ENCODE data around the gene KCNJ13. TPM values are rescaled to one million over a fixed set of nuclear protein-coding genes. Genes with fewer than 3 reads are reported as not detected.

The KCNJ13 gene
- total RNA-seq, 1 experiment from 2014 or later, result 0.59 TPM

DNA sequence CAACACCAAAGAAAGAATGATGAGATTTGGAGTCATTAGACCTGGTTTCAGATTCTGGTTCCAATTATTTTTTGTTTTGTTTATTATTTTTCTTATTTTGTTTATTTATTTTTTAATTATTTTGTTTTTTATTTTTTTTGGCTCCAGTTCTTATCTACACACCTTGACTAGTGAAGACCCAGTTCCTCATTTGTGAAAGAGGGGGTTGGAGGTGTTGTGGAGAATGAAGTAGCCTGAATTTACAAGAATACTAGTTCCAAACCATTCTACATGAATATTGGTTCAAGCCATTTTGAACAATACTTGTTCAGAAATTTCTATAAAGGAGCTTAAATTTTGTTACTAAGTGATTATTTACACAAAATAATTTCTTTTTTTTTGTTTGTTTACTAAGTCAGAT, 6.9 kb upstream of the KCNJ13 start:
- no peaks in the 10 kb centered on the region for H3K27me3 Mint-ChIP-seq (ENCODE audit: insufficient read depth, unreplicated experiment)
- Histone ChIP-seq H3K4me3 (ENCODE audit: low read depth, low read length) (no peak overlapping the region), H3K36me3 (ENCODE audit: control insufficient read depth, insufficient read depth, low read length) (no peaks in the 10 kb centered on the region), H3K9me3 (no peaks in the 10 kb centered on the region), H3K27me3 (replicated peaks; ENCODE audit: control insufficient read depth, insufficient read depth, low read length) (no peaks in the 10 kb centered on the region), H3K4me1 (peaks cover 7% of the 10 kb centered on the region; the same call in 1 of the 2 replicates)
- H3K9me3 Mint-ChIP-seq (ENCODE audit: unreplicated experiment), result no peaks in the 10 kb centered on the region
- BruUV-seq (replicated peaks), result no TSS peak
- no peak overlapping the region for H3K4me3 Mint-ChIP-seq (ENCODE audit: unreplicated experiment)
- POLR2A ChIA-PET, result no interaction called here
- no peak overlapping the region for H3K27ac Mint-ChIP-seq (ENCODE audit: unreplicated experiment)
- H3K36me3 Mint-ChIP-seq (ENCODE audit: insufficient read depth, unreplicated experiment), result peaks cover 19% of the 10 kb centered on the region
- intact Hi-C loops (cut with micrococcal nuclease; ENCODE audit: unreplicated experiment), result no loop called here
- CTCF ChIA-PET, result no interaction called here
- no peak for DNase-seq
- H3K4me1 Mint-ChIP-seq (ENCODE audit: low read depth, unreplicated experiment), result peaks cover 6% of the 10 kb centered on the region
- no peak for TF ChIP-seq CTCF (IDR thresholded peaks at IDR 0.05; ENCODE audit: insufficient read depth in 1 of 2, low read depth in 1 of 2, low read length in 1 of 2, severe bottlenecking in 1 of 2, unreplicated experiment in 1 of 2)

- CTCF ChIA-PET, result no interaction called here
- H3K27me3 ChIP-seq (replicated peaks; ENCODE audit: control insufficient read depth, insufficient read depth, low read length), result no peaks in the 10 kb centered on the region
These were observed 5.4 kb upstream of the KCNJ13 start for GRCh38 chr2:232781765-232782164.

DNA sequence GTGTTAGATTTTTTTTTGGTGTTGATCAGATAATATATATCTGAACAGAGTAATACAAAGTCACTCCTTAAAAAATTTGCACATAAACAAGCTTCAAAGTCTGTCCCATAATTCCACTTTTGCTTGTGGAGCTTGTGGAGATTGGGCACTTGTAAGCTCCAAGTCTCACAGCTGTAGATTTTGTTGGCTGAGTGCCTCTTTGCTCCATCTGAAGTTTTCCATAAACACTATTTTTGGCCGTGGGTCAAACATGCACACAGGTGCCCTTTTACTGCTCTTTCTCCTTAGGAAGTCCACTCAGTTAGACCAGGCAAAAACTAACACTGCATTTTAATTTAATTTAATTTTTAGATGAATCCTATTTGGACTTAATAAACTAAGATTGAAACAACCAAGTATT, 3.6 kb upstream of the KCNJ13 start:
- CTCF ChIA-PET, result no interaction called here
- Mint-ChIP-seq H3K36me3 (ENCODE audit: insufficient read depth, unreplicated experiment) (peaks cover 7% of the 10 kb centered on the region), H3K27me3 (ENCODE audit: insufficient read depth, unreplicated experiment) (no peaks in the 10 kb centered on the region), H3K27ac (ENCODE audit: unreplicated experiment) (no peak overlapping the region), H3K4me1 (ENCODE audit: low read depth, unreplicated experiment) (peaks cover 13% of the 10 kb centered on the region), H3K9me3 (ENCODE audit: unreplicated experiment) (no peaks in the 10 kb centered on the region), H3K4me3 (ENCODE audit: unreplicated experiment) (no peak overlapping the region)
- POLR2A ChIA-PET, result no interaction called here
- no peak for TF ChIP-seq CTCF (IDR thresholded peaks at IDR 0.05; ENCODE audit: insufficient read depth in 1 of 2, low read depth in 1 of 2, low read length in 1 of 2, severe bottlenecking in 1 of 2, unreplicated experiment in 1 of 2)
- no peak for DNase-seq
- intact Hi-C loops (cut with micrococcal nuclease; ENCODE audit: unreplicated experiment), result no loop called here
- Histone ChIP-seq H3K4me1 (peaks cover 29% of the 10 kb centered on the region), H3K9me3 (no peaks in the 10 kb centered on the region), H3K27me3 (replicated peaks; ENCODE audit: control insufficient read depth, insufficient read depth, low read length) (no peaks in the 10 kb centered on the region), H3K4me3 (ENCODE audit: low read depth, low read length) (no peak overlapping the region), H3K36me3 (ENCODE audit: control insufficient read depth, insufficient read depth, low read length) (no peaks in the 10 kb centered on the region)
- BruUV-seq (replicated peaks), result no TSS peak

More at GRCh38 chr2:232781765-232782164, 5.4 kb upstream of the KCNJ13 start:
- H3K4me3 ChIP-seq (ENCODE audit: low read depth, low read length), result no peak overlapping the region
- peaks cover 14% of the 10 kb centered on the region for H3K4me1 ChIP-seq
- H3K4me3 Mint-ChIP-seq (ENCODE audit: unreplicated experiment), result no peak overlapping the region
- H3K36me3 Mint-ChIP-seq (ENCODE audit: insufficient read depth, unreplicated experiment), result peaks cover 12% of the 10 kb centered on the region
- no peaks in the 10 kb centered on the region for H3K27me3 Mint-ChIP-seq (ENCODE audit: insufficient read depth, unreplicated experiment)
- H3K4me1 Mint-ChIP-seq (ENCODE audit: low read depth, unreplicated experiment), result peaks cover 7% of the 10 kb centered on the region
- DNase-seq, result no peak
- no peaks in the 10 kb centered on the region for H3K9me3 ChIP-seq
- no peaks in the 10 kb centered on the region for H3K9me3 Mint-ChIP-seq (ENCODE audit: unreplicated experiment)
- POLR2A ChIA-PET, result no interaction called here
- H3K36me3 ChIP-seq (ENCODE audit: control insufficient read depth, insufficient read depth, low read length), result no peaks in the 10 kb centered on the region
- no TSS peak for BruUV-seq (replicated peaks)
- H3K27ac Mint-ChIP-seq (ENCODE audit: unreplicated experiment), result no peak overlapping the region
- intact Hi-C loops (cut with micrococcal nuclease; ENCODE audit: unreplicated experiment), result no loop called here
- no peak for TF ChIP-seq CTCF (IDR thresholded peaks at IDR 0.05; ENCODE audit: insufficient read depth in 1 of 2, low read depth in 1 of 2, low read length in 1 of 2, severe bottlenecking in 1 of 2, unreplicated experiment in 1 of 2)
